GM21423 (cell line): ENCODE measurements around the gene SAMD4B.

ENCODE experiments used
- ATAC-seq: cut with Tn5 transposase; IDR thresholded peaks from one replicate; pipeline ENCODE4 v1.9.1; 2021; ENCODE audit warnings: mild to moderate bottlenecking, moderate library complexity; ENCODE audit not compliant: unreplicated experiment

SAMD4B gene

GRCh38 chr19:39407410-39407659 lies 65.1 kb downstream of the SAMD4B start:
- no peak for ATAC-seq

DNA sequence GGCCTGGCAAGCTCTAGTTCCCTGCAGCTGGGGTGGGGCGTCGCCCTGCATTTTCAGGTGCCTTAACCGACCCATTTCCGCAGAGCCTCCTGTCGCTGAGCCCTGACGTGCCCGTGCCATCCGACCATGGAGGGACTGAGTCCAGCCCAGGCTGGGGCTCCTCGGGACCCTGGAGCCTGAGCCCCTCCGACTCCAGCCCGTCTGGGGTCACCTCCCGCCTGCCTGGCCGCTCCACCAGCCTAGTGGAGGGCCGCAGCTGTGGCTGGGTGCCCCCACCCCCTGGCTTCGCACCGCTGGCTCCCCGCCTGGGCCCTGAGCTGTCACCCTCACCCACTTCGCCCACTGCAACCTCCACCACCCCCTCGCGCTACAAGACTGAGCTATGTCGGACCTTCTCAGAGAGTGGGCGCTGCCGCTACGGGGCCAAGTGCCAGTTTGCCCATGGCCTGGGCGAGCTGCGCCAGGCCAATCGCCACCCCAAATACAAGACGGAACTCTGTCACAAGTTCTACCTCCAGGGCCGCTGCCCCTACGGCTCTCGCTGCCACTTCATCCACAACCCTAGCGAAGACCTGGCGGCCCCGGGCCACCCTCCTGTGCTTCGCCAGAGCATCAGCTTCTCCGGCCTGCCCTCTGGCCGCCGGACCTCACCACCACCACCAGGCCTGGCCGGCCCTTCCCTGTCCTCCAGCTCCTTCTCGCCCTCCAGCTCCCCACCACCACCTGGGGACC lies 65.6 kb downstream of the SAMD4B start:
- no peak for ATAC-seq

DNA sequence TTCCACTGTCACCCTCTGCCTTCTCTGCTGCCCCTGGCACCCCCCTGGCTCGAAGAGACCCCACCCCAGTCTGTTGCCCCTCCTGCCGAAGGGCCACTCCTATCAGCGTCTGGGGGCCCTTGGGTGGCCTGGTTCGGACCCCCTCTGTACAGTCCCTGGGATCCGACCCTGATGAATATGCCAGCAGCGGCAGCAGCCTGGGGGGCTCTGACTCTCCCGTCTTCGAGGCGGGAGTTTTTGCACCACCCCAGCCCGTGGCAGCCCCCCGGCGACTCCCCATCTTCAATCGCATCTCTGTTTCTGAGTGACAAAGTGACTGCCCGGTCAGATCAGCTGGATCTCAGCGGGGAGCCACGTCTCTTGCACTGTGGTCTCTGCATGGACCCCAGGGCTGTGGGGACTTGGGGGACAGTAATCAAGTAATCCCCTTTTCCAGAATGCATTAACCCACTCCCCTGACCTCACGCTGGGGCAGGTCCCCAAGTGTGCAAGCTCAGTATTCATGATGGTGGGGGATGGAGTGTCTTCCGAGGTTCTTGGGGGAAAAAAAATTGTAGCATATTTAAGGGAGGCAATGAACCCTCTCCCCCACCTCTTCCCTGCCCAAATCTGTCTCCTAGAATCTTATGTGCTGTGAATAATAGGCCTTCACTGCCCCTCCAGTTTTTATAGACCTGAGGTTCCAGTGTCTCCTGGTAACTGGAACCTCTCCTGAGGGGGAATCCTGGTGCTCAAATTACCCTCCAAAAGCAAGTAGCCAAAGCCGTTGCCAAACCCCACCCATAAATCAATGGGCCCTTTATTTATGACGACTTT lies 66.4 kb downstream of the SAMD4B start:
- ATAC-seq: no peak

DNA sequence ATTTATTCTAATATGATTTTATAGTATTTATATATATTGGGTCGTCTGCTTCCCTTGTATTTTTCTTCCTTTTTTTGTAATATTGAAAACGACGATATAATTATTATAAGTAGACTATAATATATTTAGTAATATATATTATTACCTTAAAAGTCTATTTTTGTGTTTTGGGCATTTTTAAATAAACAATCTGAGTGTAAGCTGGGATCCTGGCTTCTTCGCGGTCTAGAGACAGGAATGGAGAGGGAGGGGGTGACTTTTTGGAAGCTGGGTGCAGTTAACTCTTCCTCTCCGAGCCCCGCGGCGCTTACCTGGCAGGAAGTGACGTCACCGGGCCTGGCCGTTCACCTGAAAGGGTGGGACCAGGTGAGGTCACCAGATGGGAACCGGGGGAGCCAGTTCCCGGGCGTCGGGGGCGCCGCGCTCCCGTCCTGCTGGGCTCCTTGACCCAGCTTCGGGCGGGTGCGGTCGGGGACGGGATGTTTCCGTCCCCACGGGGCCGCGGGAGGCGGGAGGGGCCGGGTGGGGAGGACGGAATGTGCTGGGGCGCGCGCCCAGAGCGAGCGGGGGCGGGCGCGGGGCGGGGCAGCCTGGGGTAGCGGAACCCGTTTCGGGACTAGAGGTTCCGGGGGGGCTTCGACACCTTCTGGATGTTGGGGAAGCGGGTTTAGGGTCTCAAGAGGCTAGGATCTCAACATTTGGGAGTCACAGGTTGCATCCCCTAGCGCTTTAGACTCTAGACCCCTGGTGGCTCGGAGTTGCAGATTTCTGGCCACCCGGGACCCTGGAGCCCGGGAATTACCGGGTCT lies 67.2 kb downstream of the SAMD4B start:
- ATAC-seq: no peak

DNA sequence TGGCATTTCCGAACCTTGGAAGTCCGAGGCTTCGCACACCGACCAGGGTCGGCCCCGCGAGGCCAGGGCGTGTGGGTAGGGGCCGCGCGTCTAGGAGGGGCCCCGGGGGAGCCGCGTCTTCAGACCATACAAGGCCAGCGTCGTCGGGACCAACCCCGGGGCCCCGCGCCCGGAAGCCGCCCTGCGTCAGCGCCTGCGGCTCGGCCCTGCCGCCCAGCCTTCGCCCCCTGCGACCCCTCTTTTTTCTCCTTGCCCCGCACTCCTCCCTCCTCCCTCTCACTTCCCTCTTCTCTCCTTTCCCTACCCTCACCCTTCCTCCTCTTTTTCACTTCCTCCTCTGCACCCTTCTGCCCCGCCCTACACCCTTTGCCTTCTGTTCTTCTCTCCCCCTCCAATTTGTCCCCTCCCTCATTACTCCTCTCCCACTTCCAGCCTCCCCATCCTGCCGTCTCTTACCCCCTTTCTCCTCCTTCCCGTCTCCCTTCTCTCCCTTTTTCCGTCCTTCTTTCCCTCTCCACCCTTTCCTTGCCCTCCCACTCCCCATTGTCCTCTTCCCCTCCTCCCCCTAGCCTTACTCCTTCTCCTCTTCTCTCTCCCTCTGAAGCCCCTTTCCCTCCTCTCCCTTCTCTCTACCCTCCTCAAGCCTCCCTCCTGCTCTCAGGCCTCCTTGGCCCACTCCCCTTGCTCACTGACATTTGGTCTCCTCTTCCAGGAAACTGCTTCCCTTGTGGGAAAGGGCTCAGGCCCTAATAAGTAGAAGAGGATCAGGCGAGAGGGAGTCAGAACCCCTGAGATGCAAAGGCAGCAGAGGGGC lies 68.0 kb downstream of the SAMD4B start:
- peak; percentile 19 for ATAC-seq

DNA sequence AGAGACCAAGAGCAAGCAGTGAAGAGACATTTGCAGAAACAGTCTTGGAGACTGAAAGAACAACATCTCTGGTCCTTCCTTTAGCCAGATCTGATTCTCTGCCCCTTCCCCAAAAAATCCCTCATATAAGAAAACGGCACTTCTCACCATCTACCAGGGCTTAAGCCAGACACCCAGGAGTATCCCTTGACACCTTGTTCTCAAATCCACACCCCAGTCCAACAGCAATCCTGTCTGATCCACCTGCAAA lies 68.5 kb downstream of the SAMD4B start:
- ATAC-seq: no peak

DNA sequence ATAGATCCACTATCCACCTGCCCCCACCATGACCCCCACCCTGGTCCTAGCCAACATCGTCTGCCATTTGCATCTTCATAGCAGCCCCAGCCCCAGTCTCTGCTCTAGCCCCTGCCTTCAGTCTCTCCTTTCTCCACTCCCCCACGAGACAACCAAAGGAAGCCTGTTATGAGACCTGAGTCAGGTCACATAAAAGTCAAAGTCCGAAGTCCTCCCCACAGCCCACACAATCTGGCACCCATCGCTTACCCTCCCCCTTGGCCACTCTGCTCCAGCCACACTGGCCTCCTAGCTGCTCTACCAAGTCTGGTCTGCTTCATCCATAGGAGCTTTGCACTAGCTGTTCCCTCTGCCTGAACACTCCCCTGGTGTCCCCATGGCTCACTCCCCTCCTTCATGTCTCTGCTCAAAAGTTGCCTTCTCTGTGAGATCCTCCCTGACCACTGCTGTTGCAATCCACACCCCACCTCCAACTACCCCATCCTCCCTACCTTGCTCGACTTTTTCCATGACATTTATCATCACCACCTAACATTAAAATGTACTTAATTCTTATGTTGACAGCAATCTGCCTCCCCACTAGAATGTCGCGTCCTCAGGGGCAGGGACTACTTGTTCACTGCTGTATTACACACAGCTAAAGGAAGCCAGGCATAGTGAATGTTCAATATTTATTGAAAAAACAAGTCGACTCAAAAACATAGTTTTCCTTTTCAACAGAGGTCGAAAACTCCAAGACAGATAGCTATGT lies 69.0 kb downstream of the SAMD4B start:
- ATAC-seq: no peak

DNA sequence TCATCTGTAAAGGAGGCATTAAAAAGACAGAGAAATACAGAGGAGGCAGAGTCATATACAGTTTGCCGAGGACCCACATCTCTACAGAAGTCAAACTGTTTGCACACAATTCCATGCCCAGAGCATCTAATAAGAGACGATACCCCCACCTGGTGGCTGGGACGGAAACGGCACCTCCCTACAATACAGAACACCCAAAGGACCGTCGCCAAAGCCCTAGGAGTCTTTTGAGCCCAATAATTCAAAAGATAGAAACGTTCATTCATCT lies 69.5 kb downstream of the SAMD4B start:
- ATAC-seq: peak; percentile 22

DNA sequence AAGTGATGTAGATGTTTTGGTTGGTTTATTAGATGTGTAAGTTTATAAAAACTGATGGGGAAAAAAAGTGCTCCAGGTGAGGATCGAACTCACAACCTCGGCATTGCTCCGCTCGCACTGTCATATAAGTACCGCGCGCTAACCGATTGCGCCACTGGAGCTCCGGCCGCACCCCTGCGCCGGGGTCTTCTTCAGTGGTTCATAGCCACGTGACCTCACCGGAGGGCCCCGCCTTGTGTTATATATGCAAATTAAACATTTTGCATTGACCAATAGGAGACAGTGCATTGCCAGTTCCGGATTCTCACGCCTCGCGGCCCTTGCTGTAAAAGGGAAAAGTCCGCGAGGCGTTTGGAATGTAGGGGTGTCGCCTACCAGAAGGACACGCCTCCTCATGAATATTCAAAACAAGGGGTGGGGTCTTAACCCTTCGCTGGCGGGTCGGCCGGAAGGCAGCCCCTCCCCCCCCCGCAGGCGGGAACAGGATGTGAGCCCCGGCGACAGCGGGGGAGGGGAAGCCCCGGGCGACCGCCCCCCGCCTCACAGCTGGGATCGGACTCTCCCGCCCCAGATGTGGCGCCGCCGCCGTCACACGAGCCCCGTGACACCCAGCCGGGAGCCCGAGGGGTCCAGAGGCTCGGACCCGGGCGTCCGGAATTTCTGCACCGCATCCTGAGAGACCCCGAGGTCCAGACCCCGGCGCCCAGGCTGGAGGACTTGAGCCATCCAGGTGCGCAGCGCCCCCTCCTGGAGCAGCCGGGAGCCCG lies 70.1 kb downstream of the SAMD4B start, which contains the start of gene PLEKHG2:
Gene PLEKHG2 (plus strand): TSS at position 570 of the 767 bp plus-strand sequence. CDS start 1,418 bp downstream, outside the sequence.
- ATAC-seq: peak; percentile 47

DNA sequence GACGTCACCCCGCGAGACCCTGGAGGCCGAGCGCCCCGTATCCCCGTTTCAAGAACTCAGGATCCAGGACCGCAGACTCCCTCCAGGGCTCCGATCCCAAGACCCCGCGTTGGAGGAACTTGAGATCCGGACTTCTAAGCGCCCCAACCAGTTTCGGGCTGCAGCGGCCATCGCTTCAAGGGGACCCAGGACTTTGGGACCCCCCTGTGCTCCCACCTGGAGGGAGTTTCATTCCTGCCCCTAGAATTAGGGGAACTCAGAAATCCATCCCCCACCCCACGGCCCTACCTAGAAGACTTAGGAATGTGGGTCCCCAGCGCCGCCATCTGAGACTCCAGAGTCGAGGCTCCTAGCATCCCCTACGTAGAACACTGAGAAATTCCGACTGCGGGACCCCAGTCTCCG lies 70.6 kb downstream of the SAMD4B start:
- ATAC-seq: no peak

GRCh38 chr19:39413272-39413910 lies 71.2 kb downstream of the SAMD4B start:
- ATAC-seq: no peak

- no peak for ATAC-seq
Measured at GRCh38 chr19:39413911-39414608, 71.8 kb downstream of the SAMD4B start.

DNA sequence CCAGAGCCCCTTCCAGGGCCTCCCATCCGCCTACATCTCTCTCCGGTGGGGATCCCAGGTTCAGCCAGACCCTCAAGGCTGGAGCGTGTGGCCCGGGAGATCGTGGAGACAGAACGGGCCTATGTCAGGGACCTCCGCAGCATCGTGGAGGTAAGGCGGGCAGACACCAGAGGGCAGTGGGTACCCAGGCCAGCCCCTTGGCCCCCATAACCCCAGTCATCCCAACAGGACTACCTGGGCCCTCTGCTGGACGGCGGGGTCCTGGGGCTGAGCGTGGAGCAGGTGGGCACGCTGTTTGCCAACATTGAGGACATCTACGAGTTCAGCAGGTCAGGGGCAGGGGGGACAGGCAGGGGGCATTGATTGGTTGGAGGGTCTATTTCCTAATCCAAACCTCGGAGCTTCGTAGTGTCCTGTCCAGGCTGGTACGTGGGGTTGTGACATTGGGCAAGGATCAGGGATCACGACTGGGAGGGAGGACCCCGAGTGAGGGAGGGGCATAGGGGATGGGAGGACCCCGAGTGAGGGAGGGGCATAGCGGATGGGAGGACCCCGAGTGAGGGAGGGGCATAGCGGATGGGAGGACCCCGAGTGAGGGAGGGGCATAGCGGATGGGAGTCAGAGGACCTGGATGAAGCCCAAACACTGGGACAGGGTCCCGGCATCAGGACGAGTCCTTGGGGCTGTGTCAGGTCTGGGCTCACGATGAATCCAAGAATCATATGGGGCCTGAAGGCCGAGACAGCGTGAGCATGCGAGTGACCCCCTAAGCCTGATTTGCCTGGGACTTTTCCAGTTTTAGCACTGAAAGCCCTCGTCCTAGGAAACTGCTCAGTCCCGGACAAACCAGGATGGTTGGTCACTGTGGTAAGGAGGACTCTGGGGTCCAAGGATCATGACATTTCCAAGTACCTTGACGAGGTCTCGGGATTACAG lies 73.2 kb downstream of the SAMD4B start:
- ATAC-seq: no peak

DNA sequence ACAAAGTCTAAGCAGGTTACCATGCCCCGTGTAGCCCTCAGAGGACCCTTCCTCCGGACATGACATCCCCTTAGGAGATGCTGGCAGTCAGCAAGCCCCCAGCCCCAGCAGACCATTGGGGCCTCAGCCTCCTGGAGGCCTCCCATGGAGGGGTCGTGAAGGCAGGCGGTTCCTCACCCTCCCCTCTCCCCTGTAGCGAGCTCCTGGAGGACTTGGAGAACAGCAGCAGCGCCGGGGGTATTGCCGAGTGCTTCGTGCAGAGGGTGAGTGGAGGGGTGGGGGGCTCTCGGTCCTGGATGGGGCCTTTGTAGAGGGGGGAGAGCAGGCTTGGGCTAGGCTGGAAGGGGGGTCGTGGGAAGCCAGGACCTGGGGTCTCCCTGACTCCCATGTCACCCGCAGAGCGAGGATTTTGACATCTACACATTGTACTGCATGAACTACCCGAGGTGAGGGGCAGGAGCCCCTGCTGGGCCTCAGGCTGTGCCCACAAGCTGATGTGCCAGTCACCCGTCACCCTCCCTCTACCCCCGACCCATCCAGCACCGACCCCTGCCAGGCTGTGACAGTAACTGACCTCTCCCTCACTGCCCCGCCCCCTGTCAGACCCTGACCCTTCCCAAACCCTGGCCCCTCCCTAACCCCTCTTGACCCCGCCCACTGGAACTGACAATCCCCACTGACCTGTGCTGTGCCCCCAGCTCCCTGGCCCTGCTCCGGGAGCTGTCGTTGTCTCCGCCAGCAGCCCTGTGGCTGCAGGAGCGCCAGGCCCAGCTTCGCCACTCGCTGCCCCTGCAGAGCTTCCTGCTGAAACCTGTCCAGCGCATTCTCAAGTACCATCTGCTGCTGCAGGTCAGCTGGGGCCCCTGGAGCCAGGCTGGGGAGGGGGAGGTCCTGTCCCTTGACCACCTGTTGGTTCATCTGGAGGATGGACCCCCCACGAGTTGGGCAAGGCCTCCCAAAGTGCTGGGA lies 74.2 kb downstream of the SAMD4B start:
- ATAC-seq: no peak

DNA sequence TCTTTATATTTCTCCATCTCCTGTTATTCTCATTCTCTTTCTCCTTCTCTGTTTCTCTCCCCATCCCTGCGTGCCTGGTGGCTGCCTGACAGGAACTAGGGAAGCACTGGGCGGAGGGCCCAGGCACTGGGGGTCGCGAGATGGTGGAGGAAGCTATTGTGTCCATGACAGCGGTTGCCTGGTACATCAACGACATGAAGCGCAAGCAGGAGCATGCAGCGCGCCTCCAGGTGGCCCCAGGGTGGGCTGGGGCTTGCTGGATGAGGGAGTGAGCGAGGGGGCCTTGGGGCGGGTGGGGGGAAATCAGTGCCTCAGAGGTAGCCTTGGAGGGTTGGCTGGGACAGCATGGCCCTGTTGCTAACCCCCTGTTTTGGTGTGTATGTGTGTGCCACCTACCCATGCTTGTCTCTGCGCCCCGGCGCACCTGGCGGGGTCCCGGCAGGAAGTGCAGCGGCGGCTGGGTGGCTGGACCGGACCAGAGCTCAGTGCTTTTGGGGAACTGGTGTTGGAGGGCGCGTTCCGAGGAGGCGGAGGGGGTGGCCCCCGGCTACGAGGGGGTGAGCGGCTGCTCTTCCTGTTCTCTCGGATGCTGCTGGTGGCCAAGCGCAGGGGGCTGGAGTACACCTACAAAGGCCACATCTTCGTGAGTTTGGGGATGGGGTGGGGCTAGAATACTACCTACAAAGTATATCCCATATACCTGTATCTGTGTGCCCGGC lies 75.4 kb downstream of the SAMD4B start:
- ATAC-seq: no peak

DNA sequence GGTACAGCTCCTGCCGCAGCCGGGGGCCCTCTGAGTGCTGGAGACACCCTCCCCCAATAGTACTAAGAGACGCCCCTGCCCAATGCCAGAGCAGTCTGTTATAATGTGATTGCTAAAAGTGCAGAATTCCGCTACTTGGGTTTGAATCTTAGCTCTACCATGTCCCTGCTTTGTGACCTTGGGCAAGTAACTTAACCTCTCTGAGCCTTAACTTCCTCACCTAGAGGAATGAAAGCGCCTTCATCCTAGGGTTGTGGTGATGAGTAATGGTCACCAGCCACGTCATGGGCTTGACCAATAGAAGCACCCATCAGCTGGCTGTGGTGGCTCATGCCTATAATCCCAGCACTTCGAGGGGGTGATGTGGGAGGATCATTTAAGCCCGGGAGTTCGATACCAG lies 76.8 kb downstream of the SAMD4B start:
- no peak for ATAC-seq
